ENCODE measurements around the gene FOXP1.

DNA sequence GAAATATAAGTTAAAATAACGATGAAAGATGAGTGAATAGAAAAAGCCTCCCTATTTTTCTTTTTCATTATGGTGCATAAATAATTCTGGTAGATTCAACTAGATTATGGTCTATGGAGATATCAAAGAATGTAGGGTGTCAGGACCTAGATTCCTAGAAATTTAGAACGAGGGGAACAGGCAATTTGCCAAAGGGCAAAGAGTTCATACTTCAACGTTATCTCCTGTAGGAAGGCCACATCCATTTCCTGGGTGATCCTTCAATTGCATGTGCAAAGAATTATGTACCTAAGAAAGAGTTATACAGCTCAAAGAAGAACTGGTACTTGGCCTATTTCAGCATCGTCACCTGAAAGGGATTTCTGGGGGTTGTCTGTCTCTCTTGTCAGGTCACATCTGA lies 351.8 kb downstream of the FOXP1 start:
- TF ChIP-seq EZH2phosphoT487 (IDR thresholded peaks at IDR 0.05), result no peak
- TF ChIP-seq, protein P1, sequence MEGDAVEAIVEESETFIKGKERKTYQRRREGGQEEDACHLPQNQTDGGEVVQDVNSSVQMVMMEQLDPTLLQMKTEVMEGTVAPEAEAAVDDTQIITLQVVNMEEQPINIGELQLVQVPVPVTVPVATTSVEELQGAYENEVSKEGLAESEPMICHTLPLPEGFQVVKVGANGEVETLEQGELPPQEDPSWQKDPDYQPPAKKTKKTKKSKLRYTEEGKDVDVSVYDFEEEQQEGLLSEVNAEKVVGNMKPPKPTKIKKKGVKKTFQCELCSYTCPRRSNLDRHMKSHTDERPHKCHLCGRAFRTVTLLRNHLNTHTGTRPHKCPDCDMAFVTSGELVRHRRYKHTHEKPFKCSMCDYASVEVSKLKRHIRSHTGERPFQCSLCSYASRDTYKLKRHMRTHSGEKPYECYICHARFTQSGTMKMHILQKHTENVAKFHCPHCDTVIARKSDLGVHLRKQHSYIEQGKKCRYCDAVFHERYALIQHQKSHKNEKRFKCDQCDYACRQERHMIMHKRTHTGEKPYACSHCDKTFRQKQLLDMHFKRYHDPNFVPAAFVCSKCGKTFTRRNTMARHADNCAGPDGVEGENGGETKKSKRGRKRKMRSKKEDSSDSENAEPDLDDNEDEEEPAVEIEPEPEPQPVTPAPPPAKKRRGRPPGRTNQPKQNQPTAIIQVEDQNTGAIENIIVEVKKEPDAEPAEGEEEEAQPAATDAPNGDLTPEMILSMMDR (IDR thresholded peaks at IDR 0.05), result no peak

All from neural progenitor cell (in vitro differentiated cells).